NCI-H524 treated with DMSO at 0.1 percent for 48 hours (cell line): ENCODE data around the gene C1QTNF1.

Experiments used
- DNase-seq: peaks from one replicate; lab custom pipeline; 2025; lab: John Stamatoyannopoulos, UW

C1QTNF1 gene

GRCh38 chr17:79023886-79024771 lies at the start of gene C1QTNF1:
Gene C1QTNF1, plus strand, starts transcription at chr17:79024169. Its CDS starts 19,800 bp downstream, at chr17:79043969.
- no peak for DNase-seq

GRCh38 chr17:78974635-78975591 lies 49.1 kb upstream of the C1QTNF1 start:
- peak; percentile 92 for DNase-seq

- DNase-seq = no peak
Measured at GRCh38 chr17:78976907-78977680, 46.9 kb upstream of the C1QTNF1 start.

- DNase-seq = no peak
Measured at GRCh38 chr17:78977681-78977943, 46.4 kb upstream of the C1QTNF1 start.

- DNase-seq = no peak
Measured at GRCh38 chr17:78977997-78978973, 45.7 kb upstream of the C1QTNF1 start.

GRCh38 chr17:78979780-78980623 lies 44.0 kb upstream of the C1QTNF1 start, which contains the start of gene LGALS3BP:
Gene LGALS3BP, minus strand, starts transcription at chr17:78979923. Its CDS starts 2,732 bp downstream, at chr17:78977191.
- peak; percentile 58 for DNase-seq

GRCh38 chr17:78980624-78980972 lies 43.4 kb upstream of the C1QTNF1 start:
- DNase-seq = no peak

GRCh38 chr17:78981010-78981888 lies 42.7 kb upstream of the C1QTNF1 start:
- peak; percentile 92 for DNase-seq

GRCh38 chr17:78985395-78985794 lies 38.6 kb upstream of the C1QTNF1 start:
- no peak for DNase-seq

GRCh38 chr17:78986048-78986648 lies 37.8 kb upstream of the C1QTNF1 start:
- no peak for DNase-seq

GRCh38 chr17:78986649-78987328 lies 37.2 kb upstream of the C1QTNF1 start:
- DNase-seq = no peak

- no peak for DNase-seq
Measured at GRCh38 chr17:78988152-78988551, 35.8 kb upstream of the C1QTNF1 start.

GRCh38 chr17:78990349-78991016 lies 33.5 kb upstream of the C1QTNF1 start:
- peak; percentile 36 for DNase-seq

GRCh38 chr17:78991017-78991738 lies 32.8 kb upstream of the C1QTNF1 start:
- DNase-seq = no peak

- DNase-seq = no peak
Measured at GRCh38 chr17:78991906-78992532, 31.9 kb upstream of the C1QTNF1 start.

GRCh38 chr17:78992542-78993212 lies 31.3 kb upstream of the C1QTNF1 start:
- DNase-seq = no peak
